Parathyroid adenoma (tissue), 2 donors: Measurements from ENCODE around the gene CADM2.

Experiments used
- H2AFZ ChIP-seq: fragments of 300-600 bp; sonication (generic); one replicate; pipeline ENCODE4 v1.7.0; 2017; ENCODE audit warnings: antibody characterized with exemption, mild to moderate bottlenecking
- H3K27ac ChIP-seq: fragments of 300-600 bp; sonication (generic); one replicate; pipeline ENCODE4 v1.7.0; 2017
- H3K27me3 ChIP-seq: fragments of 300-600 bp; sonication (generic); one replicate; pipeline ENCODE4 v1.7.0; 2017; ENCODE audit warnings: low read length; ENCODE audit not compliant: control insufficient read depth, insufficient read depth
- H3K36me3 ChIP-seq: fragments of 300-600 bp; sonication (generic); one replicate; pipeline ENCODE4 v1.7.0; 2017; ENCODE audit warnings: low read length; ENCODE audit not compliant: control insufficient read depth, insufficient read depth
- H3K4me1 ChIP-seq: fragments of 300-600 bp; sonication (generic); one replicate; pipeline ENCODE4 v1.7.0; 2017; ENCODE audit warnings: control low read depth
- H3K4me2 ChIP-seq: fragments of 300-600 bp; sonication (generic); one replicate; pipeline ENCODE4 v1.7.0; 2017; ENCODE audit warnings: low read length
- H3K4me3 ChIP-seq: fragments of 300-600 bp; sonication (generic); one replicate; pipeline ENCODE4 v1.7.0; 2017; ENCODE audit warnings: low read depth, low read length
- H3K79me2 ChIP-seq: fragments of 300-600 bp; sonication (generic); one replicate; pipeline ENCODE4 v1.7.0; 2017; ENCODE audit warnings: control low read depth
- H3K9ac ChIP-seq: fragments of 300-600 bp; sonication (generic); one replicate; pipeline ENCODE4 v1.7.0; 2017; ENCODE audit warnings: mild to moderate bottlenecking
- H3K9me3 ChIP-seq: fragments of 300-600 bp; sonication (generic); one replicate; pipeline ENCODE4 v1.7.0; 2017; ENCODE audit warnings: low read length; ENCODE audit not compliant: control insufficient read depth
- CTCF ChIP-seq: fragments of 300-600 bp; sonication (generic); IDR thresholded peaks from one replicate; pipeline ENCODE4 v1.7.0; 2017; ENCODE audit warnings: antibody characterized with exemption, mild to moderate bottlenecking
- donor health status: primary hyperparathyroidism.

CADM2 gene

GRCh38 chr3:85877631-85878030 lies 918.8 kb downstream of the CADM2 start:
- Histone ChIP-seq H3K4me3 (no peak overlapping the region), H2AFZ (no peak overlapping the region)

GRCh38 chr3:85881833-85882393 lies 923.1 kb downstream of the CADM2 start:
- Histone ChIP-seq H3K36me3 (no peaks in the 10 kb centered on the region), H3K27me3 (no peaks in the 10 kb centered on the region), H3K9ac (no peak overlapping the region), H3K4me1 (no peaks in the 10 kb centered on the region), H3K4me3 (no peak overlapping the region), H3K79me2 (no peaks in the 10 kb centered on the region), H3K27ac (no peak overlapping the region), H3K4me2 (no peak overlapping the region), H3K9me3 (no peaks in the 10 kb centered on the region), H2AFZ (no peak overlapping the region)
- no peak for TF ChIP-seq CTCF

More at GRCh38 chr3:85877631-85878030, 918.8 kb downstream of the CADM2 start:
- Histone ChIP-seq H3K4me2 (no peak overlapping the region), H3K36me3 (no peaks in the 10 kb centered on the region), H3K27ac (no peak overlapping the region), H3K9me3 (no peaks in the 10 kb centered on the region), H3K79me2 (no peaks in the 10 kb centered on the region), H3K9ac (no peak overlapping the region), H3K27me3 (no peaks in the 10 kb centered on the region), H3K4me1 (no peaks in the 10 kb centered on the region)
- TF ChIP-seq CTCF: no peak

- Histone ChIP-seq H3K4me1 (no peaks in the 10 kb centered on the region), H3K79me2 (no peaks in the 10 kb centered on the region), H3K4me2 (no peak overlapping the region), H2AFZ (no peak overlapping the region), H3K9me3 (no peaks in the 10 kb centered on the region), H3K9ac (no peak overlapping the region), H3K27me3 (no peaks in the 10 kb centered on the region), H3K36me3 (no peaks in the 10 kb centered on the region), H3K4me3 (no peak overlapping the region), H3K27ac (no peak overlapping the region)
- TF ChIP-seq CTCF: no peak
These were observed 931.3 kb downstream of the CADM2 start for GRCh38 chr3:85890043-85890555.

- Histone ChIP-seq H3K27ac (no peak overlapping the region), H2AFZ (no peak overlapping the region), H3K4me3 (no peak overlapping the region), H3K79me2 (no peaks in the 10 kb centered on the region), H3K9ac (no peak overlapping the region), H3K27me3 (no peaks in the 10 kb centered on the region), H3K36me3 (no peaks in the 10 kb centered on the region), H3K4me1 (no peaks in the 10 kb centered on the region), H3K9me3 (no peaks in the 10 kb centered on the region), H3K4me2 (no peak overlapping the region)
- no peak for TF ChIP-seq CTCF
These were observed 944.6 kb downstream of the CADM2 start for GRCh38 chr3:85903434-85903833.

- Histone ChIP-seq H3K4me2 (no peak overlapping the region), H3K36me3 (no peaks in the 10 kb centered on the region), H3K9ac (no peak overlapping the region), H3K4me3 (no peak overlapping the region), H3K27me3 (no peaks in the 10 kb centered on the region), H3K4me1 (no peaks in the 10 kb centered on the region), H3K9me3 (no peaks in the 10 kb centered on the region), H3K27ac (no peak overlapping the region), H3K79me2 (no peaks in the 10 kb centered on the region), H2AFZ (no peak overlapping the region)
- no peak for TF ChIP-seq CTCF
These were observed 954.2 kb downstream of the CADM2 start for GRCh38 chr3:85912980-85913379.
